HepG2 (cell line): ENCODE data around the gene AHSG. TPM values are rescaled to one million over a fixed set of nuclear protein-coding genes. Genes with fewer than 3 reads are reported as not detected.

Experiments used
- DBP ChIP-seq: sonication (generic); formaldehyde crosslinking; IDR thresholded peaks from 2 replicates; pipeline ENCODE4 v1.4.0; 2020; ENCODE audit warnings: missing genetic modification reagents; ENCODE audit errors: not compliant biosample characterization
- GPBP1L1 ChIP-seq: sonication (generic); formaldehyde crosslinking; IDR thresholded peaks from 2 replicates; pipeline ENCODE4 v1.5.0; 2020; ENCODE audit warnings: mild to moderate bottlenecking, missing genetic modification reagents
- HMG20A ChIP-seq: IDR thresholded peaks from 2 replicates; pipeline ENCODE4 v1.6.1; 2016; ENCODE audit warnings: borderline replicate concordance
- HOMEZ ChIP-seq: IDR thresholded peaks from 2 replicates; pipeline ENCODE4 v1.6.1; 2016; ENCODE audit warnings: low read depth
- KDM6A ChIP-seq: IDR thresholded peaks from 2 replicates; pipeline ENCODE4 v1.6.1; 2016; ENCODE audit warnings: low read depth
- KMT2A ChIP-seq: sonication (generic); formaldehyde crosslinking; IDR thresholded peaks from 2 replicates; pipeline ENCODE4 v1.4.0; 2020; ENCODE audit warnings: missing genetic modification reagents
- MED1 ChIP-seq: sonication (generic); formaldehyde crosslinking; IDR thresholded peaks from 2 replicates; pipeline ENCODE4 v1.4.0; 2020; ENCODE audit warnings: missing genetic modification reagents
- PLRG1 ChIP-seq: fragments of 450-650 bp; conservative IDR thresholded peaks from 2 replicates; pipeline ENCODE4 v1.6.1; 2016
- RNF219 ChIP-seq: sonication (generic); formaldehyde crosslinking; IDR thresholded peaks from 2 replicates; pipeline ENCODE4 v1.5.0; 2020; ENCODE audit warnings: mild to moderate bottlenecking, missing genetic modification reagents
- SAP130 ChIP-seq: IDR thresholded peaks from 2 replicates; pipeline ENCODE4 v1.6.1; 2016; ENCODE audit warnings: low read depth
- STAG1 ChIP-seq: sonication (generic); formaldehyde crosslinking; IDR thresholded peaks from 2 replicates; pipeline ENCODE4 v1.4.0; 2020; ENCODE audit warnings: missing genetic modification reagents
- TBX2 ChIP-seq: sonication (generic); formaldehyde crosslinking; IDR thresholded peaks from 2 replicates; pipeline ENCODE4 v1.5.0; 2020; ENCODE audit warnings: missing genetic modification reagents, mild to moderate bottlenecking, borderline replicate concordance
- TEAD3 ChIP-seq: optimal IDR thresholded peaks from 2 replicates; pipeline ENCODE3; 2016; ENCODE audit warnings: borderline replicate concordance
- ZBTB1 ChIP-seq: sonication (generic); formaldehyde crosslinking; IDR thresholded peaks from 2 replicates; pipeline ENCODE4 v1.4.0; 2020; ENCODE audit warnings: missing genetic modification reagents, borderline replicate concordance
- ZNF121 ChIP-seq: sonication (generic); formaldehyde crosslinking; IDR thresholded peaks from 2 replicates; pipeline ENCODE4 v1.5.0; 2020; ENCODE audit warnings: mild to moderate bottlenecking, missing genetic modification reagents
- ZNF230 ChIP-seq: sonication (generic); formaldehyde crosslinking; IDR thresholded peaks from 2 replicates; pipeline ENCODE4 v1.4.0; 2020; ENCODE audit warnings: mild to moderate bottlenecking, missing genetic modification reagents
- ZNF235 ChIP-seq: sonication (generic); formaldehyde crosslinking; IDR thresholded peaks from 2 replicates; pipeline ENCODE4 v1.8.1; 2023; ENCODE audit warnings: mild to moderate bottlenecking, missing genetic modification reagents, borderline replicate concordance
- ZNF329 ChIP-seq: sonication (generic); formaldehyde crosslinking; IDR thresholded peaks from 2 replicates; pipeline ENCODE4 v1.9.0; 2021; ENCODE audit warnings: low read depth, mild to moderate bottlenecking, missing genetic modification reagents
- ZNF383 ChIP-seq: sonication (generic); formaldehyde crosslinking; IDR thresholded peaks from 2 replicates; pipeline ENCODE4 v1.4.0; 2020; ENCODE audit warnings: missing genetic modification reagents, mild to moderate bottlenecking, borderline replicate concordance
- ZNF703 ChIP-seq: sonication (generic); formaldehyde crosslinking; IDR thresholded peaks from 2 replicates; pipeline ENCODE4 v1.5.1; 2020; ENCODE audit warnings: missing genetic modification reagents, mild to moderate bottlenecking, moderate library complexity, borderline replicate concordance
- ZNF737 ChIP-seq: sonication (generic); formaldehyde crosslinking; IDR thresholded peaks from 2 replicates; pipeline ENCODE4 v1.5.0; 2020; ENCODE audit warnings: missing genetic modification reagents, mild to moderate bottlenecking, borderline replicate concordance
- ZNF891 ChIP-seq: sonication (generic); formaldehyde crosslinking; IDR thresholded peaks from 2 replicates; pipeline ENCODE4 v1.5.0; 2020; ENCODE audit warnings: mild to moderate bottlenecking, missing genetic modification reagents
- ZSCAN25 ChIP-seq: sonication (generic); formaldehyde crosslinking; IDR thresholded peaks from 2 replicates; pipeline ENCODE4 v1.8.0; 2022; ENCODE audit warnings: mild to moderate bottlenecking, missing genetic modification reagents
- polyA plus RNA-seq, 8 experiments: library from polyadenylated mRNA; depleted of rRNA in 3 of 8; stranded (reverse) in 7 of 8; unstranded in 1 of 8; fragments of >200 nt; fragmentation: Illumina TruSeq in 4 of 8; extraction: Trizol in 4 of 8; gene quantifications; 2 replicates each; pipeline versions ENCODE4 v1.2.1 to v1.2.3, GENCODE V29; 2011 to 2016; ENCODE audit warnings: low read depth in 4 of 8, missing spikeins in 1 of 8, mixed read lengths in 1 of 8; ENCODE audit not compliant: insufficient read depth in 1 of 8
- total RNA-seq, 5 experiments: library from RNA; depleted of rRNA; stranded (reverse); fragments of >200 nt; fragmentation: Illumina TruSeq; extraction: Trizol; gene quantifications; 2 replicates each; pipeline ENCODE4 v1.2.3, GENCODE V29; 2016; ENCODE audit warnings: low read depth in 1 of 5

The AHSG gene
- total and polyA plus RNA-seq, 2 of the 13 experiments (the other 11 are each of a cell fraction or from before 2014, with no cell fraction given): 2,043 to 19,152 TPM

GRCh38 chr3:186589856-186590579 is 22.8 kb upstream of the AHSG start (continued):
- no peak for TF ChIP-seq GPBP1L1 (CRISPR knock-in tag)
- TF ChIP-seq KMT2A (CRISPR knock-in tag): no peak
- no peak for TF ChIP-seq HOMEZ
- TF ChIP-seq RNF219 (CRISPR knock-in tag): no peak
- no peak for TF ChIP-seq ZNF383 (CRISPR knock-in tag)
- no peak for TF ChIP-seq ZNF891 (CRISPR knock-in tag)
- TF ChIP-seq HMG20A (CRISPR knock-in tag): peak; percentile 58; the same call in 1 of the 2 replicates
- peak; percentile 86 for TF ChIP-seq MED1 (CRISPR knock-in tag)
- no peak for TF ChIP-seq ZSCAN25
- TF ChIP-seq ZNF230 (CRISPR knock-in tag): 0 out of 2 replicates have a peak, but pooled peaks have one; percentile 2
- no peak; the same call in 1 of the 2 replicates for TF ChIP-seq TBX2 (CRISPR knock-in tag)
- TF ChIP-seq KDM6A (CRISPR knock-in tag): no peak
- no peak for TF ChIP-seq ZNF235 (CRISPR knock-in tag)
- TF ChIP-seq PLRG1: no peak
- TF ChIP-seq ZNF329 (CRISPR knock-in tag): no peak
- TF ChIP-seq ZNF703: no peak
- no peak for TF ChIP-seq ZNF121 (CRISPR knock-in tag)
- TF ChIP-seq SAP130: peak; percentile 49
- peak; percentile 94 for TF ChIP-seq TEAD3 (CRISPR knock-in tag)
- TF ChIP-seq ZNF737 (CRISPR knock-in tag): no peak
- TF ChIP-seq STAG1 (CRISPR knock-in tag): no peak; the same call in 1 of the 2 replicates
- no peak for TF ChIP-seq ZBTB1 (CRISPR knock-in tag)
- no peak for TF ChIP-seq DBP
